ENCODE data around the gene CDH7. TPM values are rescaled to one million over a fixed set of nuclear protein-coding genes. Genes with fewer than 3 reads are reported as not detected.

CDH7 gene
- total and polyA plus RNA-seq, 9 donors, result under 0.01 to 0.94 (median 0.07) TPM; not detected in 2

GRCh38 chr18:65746936-65747335, 3.9 kb upstream of the CDH7 start:
- no peak overlapping the region for H3K4me3 ChIP-seq
- TF ChIP-seq EP300 (IDR thresholded peaks at IDR 0.05), result no peak
- no peak for TF ChIP-seq CTCF (IDR thresholded peaks at IDR 0.05)
- TF ChIP-seq POLR2A (IDR thresholded peaks at IDR 0.05), result no peak
- peaks cover 2% of the 10 kb centered on the region for H3K4me1 ChIP-seq (ENCODE audit: insufficient read depth)
- DNase-seq, result no peak
- no peaks in the 10 kb centered on the region for H3K9me3 ChIP-seq
- no peak overlapping the region for H3K27ac ChIP-seq
- WGBS, 3 donors, result 43 to 53% (median 53%) methylated on average over 3 of the region's 3 CpGs
- H3K36me3 ChIP-seq, result no peaks in the 10 kb centered on the region
- intact Hi-C loops (cut with DNase I), result no loop called here
- H3K27me3 ChIP-seq, result no peaks in the 10 kb centered on the region

- intact Hi-C loops (cut with DNase I), result no loop called here
- no peak for DNase-seq
- WGBS, 3 donors, result 88 to 93% (median 89%) methylated on average over 2 of the region's 2 CpGs
Measured at GRCh38 chr18:65748321-65748720, 2.5 kb upstream of the CDH7 start.

GRCh38 chr18:65749841-65750240, 971 bp upstream of the CDH7 start:
- H3K27me3 ChIP-seq, result no peaks in the 10 kb centered on the region
- 3 to 4% (median 3%) methylated on average over 8 of the region's 8 CpGs for WGBS, 3 donors
- H3K4me1 ChIP-seq (ENCODE audit: insufficient read depth), result peaks cover 2% of the 10 kb centered on the region
- no peaks in the 10 kb centered on the region for H3K9me3 ChIP-seq
- no peak for DNase-seq
- no peak overlapping the region for H3K4me3 ChIP-seq
- intact Hi-C loops (cut with DNase I), result no loop called here
- H3K27ac ChIP-seq, result no peak overlapping the region
- no peaks in the 10 kb centered on the region for H3K36me3 ChIP-seq
- no peak for TF ChIP-seq CTCF (IDR thresholded peaks at IDR 0.05)
- no peak for TF ChIP-seq EP300 (IDR thresholded peaks at IDR 0.05)
- TF ChIP-seq POLR2A (IDR thresholded peaks at IDR 0.05), result no peak

More at GRCh38 chr18:65748321-65748720, 2.5 kb upstream of the CDH7 start:
- peaks cover 2% of the 10 kb centered on the region for H3K4me1 ChIP-seq (ENCODE audit: insufficient read depth)
- no peak overlapping the region for H3K4me3 ChIP-seq
- H3K9me3 ChIP-seq, result no peaks in the 10 kb centered on the region
- H3K36me3 ChIP-seq, result no peaks in the 10 kb centered on the region
- TF ChIP-seq EP300 (IDR thresholded peaks at IDR 0.05) (no peak), CTCF (IDR thresholded peaks at IDR 0.05) (no peak), POLR2A (IDR thresholded peaks at IDR 0.05) (no peak)
- no peak overlapping the region for H3K27ac ChIP-seq
- H3K27me3 ChIP-seq, result no peaks in the 10 kb centered on the region

GRCh38 chr18:65751155-65752085, 608 bp downstream of the CDH7 start:
- Histone ChIP-seq H3K9me3 (no peaks in the 10 kb centered on the region), H3K4me1 (ENCODE audit: insufficient read depth) (peaks cover 2% of the 10 kb centered on the region), H3K4me3 (no peak overlapping the region), H3K27me3 (no peaks in the 10 kb centered on the region), H3K36me3 (no peaks in the 10 kb centered on the region), H3K27ac (no peak overlapping the region)
- TF ChIP-seq CTCF (IDR thresholded peaks at IDR 0.05), result no peak
- no peak for TF ChIP-seq POLR2A (IDR thresholded peaks at IDR 0.05)
- no peak for TF ChIP-seq EP300 (IDR thresholded peaks at IDR 0.05)
- intact Hi-C loops (cut with DNase I), result no loop called here
- WGBS, 3 donors, result 9 to 12% (median 10%) methylated on average over 42 of the region's 42 CpGs
- no peak for DNase-seq
